ENCODE measurements around the gene CUX1. TPM values are rescaled to one million over a fixed set of nuclear protein-coding genes. Genes with fewer than 3 reads are reported as not detected.
A peak's percentile ranks its signal among the peaks of the same experiment; 100 is the strongest.

CUX1 gene, protein sequence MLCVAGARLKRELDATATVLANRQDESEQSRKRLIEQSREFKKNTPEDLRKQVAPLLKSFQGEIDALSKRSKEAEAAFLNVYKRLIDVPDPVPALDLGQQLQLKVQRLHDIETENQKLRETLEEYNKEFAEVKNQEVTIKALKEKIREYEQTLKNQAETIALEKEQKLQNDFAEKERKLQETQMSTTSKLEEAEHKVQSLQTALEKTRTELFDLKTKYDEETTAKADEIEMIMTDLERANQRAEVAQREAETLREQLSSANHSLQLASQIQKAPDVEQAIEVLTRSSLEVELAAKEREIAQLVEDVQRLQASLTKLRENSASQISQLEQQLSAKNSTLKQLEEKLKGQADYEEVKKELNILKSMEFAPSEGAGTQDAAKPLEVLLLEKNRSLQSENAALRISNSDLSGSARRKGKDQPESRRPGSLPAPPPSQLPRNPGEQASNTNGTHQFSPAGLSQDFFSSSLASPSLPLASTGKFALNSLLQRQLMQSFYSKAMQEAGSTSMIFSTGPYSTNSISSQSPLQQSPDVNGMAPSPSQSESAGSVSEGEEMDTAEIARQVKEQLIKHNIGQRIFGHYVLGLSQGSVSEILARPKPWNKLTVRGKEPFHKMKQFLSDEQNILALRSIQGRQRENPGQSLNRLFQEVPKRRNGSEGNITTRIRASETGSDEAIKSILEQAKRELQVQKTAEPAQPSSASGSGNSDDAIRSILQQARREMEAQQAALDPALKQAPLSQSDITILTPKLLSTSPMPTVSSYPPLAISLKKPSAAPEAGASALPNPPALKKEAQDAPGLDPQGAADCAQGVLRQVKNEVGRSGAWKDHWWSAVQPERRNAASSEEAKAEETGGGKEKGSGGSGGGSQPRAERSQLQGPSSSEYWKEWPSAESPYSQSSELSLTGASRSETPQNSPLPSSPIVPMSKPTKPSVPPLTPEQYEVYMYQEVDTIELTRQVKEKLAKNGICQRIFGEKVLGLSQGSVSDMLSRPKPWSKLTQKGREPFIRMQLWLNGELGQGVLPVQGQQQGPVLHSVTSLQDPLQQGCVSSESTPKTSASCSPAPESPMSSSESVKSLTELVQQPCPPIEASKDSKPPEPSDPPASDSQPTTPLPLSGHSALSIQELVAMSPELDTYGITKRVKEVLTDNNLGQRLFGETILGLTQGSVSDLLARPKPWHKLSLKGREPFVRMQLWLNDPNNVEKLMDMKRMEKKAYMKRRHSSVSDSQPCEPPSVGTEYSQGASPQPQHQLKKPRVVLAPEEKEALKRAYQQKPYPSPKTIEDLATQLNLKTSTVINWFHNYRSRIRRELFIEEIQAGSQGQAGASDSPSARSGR (N-terminal part only)
- total RNA-seq = 100 to 1,000 TPM in 3 of 4 donors, 10 to 100 TPM in 1; 64.1 to 142 (median 111) TPM

DNA sequence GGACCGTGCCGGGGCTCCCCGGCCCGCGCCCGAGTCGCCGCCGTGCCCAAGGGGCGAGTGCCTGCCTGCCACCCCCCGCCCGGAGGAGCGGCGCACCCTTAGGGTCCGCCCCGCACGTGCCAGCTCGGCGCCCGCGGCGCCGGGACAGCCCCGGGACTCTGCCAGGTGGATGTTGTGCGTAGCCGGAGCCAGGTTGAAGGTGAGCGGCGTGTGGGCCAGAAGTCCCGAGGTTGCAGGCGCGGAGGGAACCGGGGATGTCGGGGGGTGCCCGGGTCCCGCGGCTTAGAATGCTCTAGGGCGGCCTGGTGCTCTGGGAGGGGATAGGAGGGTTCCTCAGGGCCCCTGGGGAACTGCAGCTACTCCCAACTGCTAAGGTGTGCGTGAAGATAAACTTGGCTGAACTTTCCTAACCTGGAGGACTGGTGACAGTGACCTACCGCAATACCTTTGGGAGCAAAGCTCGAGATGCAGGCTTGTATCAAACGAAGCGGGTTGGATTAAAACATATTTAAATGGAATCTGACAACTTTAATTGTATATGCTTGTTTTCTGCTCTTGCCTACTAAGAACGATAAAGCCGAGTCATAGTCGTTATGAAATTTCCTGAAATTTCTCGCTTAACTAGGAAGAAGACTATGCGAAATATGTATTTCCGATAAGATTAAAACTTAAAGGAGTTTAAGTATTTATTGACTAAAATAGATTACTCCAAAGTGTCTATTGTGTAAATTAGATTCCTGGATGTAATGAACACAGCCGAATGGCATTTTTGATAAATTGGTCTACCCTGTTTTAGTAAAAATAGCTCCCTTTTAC, at the start of gene CUX1:
CUX1 (plus strand) TSS at position 156 of the 816 bp plus-strand sequence; CDS start at position 170, 14 bp downstream.
- Histone ChIP-seq H3K4me3 (peak within 1 kb of the TSS; percentile 62 to 94 (median 70)), H3K36me3 (no peaks in the 10 kb centered on the region), H3K4me1 (peaks cover 0 to 6% (median 0%) of the 10 kb centered on the region in 4 donors), H3K27ac (peak within 1 kb of the TSS; percentile 32 to 81 (median 54)), H3K9me3 (no peaks in the 10 kb centered on the region), H3K27me3 (no peaks in the 10 kb centered on the region)
- DNase-seq = peak in 2 of 3 donors; percentile 62 to 70
- TF ChIP-seq POLR2A (IDR thresholded peaks at IDR 0.05) (no peak), CTCF (IDR thresholded peaks at IDR 0.05) (peak in 1 of 6 experiments; percentile 10)

DNA sequence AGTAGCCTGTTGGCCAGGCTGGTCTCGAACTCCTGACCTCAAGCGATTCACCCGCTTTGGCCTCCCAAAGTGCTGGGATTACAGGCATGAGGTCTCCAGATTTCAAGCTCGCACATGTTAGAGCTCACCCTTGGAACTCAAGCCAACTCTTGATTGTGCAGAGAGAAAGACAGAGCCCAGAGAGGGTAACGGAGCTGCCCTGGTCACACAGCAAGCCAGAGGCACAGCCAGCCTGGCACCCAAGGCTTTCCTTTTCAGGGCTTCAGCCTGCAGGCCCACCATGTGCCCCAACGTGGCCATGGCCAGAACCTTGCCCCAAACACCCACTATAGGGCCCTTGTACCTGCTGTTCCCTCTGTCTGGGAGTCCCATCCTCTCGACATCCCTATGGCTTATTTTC, 49.1 kb upstream of the CUX1 start:
- no peak for DNase-seq
- Histone ChIP-seq H3K4me3 (no peak overlapping the region), H3K27ac (no peak overlapping the region), H3K4me1 (no peaks in the 10 kb centered on the region), H3K9me3 (no peaks in the 10 kb centered on the region), H3K36me3 (no peaks in the 10 kb centered on the region), H3K27me3 (no peaks in the 10 kb centered on the region)
- TF ChIP-seq POLR2A (IDR thresholded peaks at IDR 0.05) (no peak), CTCF (IDR thresholded peaks at IDR 0.05) (no peak)

DNA sequence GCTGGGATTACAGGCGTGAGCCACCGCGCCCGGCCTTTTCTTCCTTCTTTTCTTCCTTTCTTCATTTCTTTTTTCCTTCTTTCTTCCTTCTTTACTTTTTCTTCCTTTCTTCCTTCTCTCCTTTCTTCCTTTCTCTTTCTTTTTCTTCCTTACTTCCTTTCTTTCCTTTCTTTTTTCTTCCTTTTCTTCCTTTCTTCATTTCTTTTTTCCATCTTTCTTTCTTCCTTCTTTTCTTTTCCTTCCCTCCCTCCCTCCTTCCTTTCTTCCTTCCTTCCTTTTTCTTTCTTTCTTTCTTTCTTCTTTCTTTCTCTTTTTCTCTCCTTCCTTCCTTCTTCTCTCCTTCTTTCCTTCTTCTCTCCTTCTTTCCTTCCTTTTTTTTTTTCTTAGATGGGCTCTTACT, 47.0 kb upstream of the CUX1 start:
- DNase-seq = no peak
- no peaks in the 10 kb centered on the region for H3K9me3 ChIP-seq
- no peaks in the 10 kb centered on the region for H3K27me3 ChIP-seq
- no peak overlapping the region for H3K4me3 ChIP-seq
- no peaks in the 10 kb centered on the region for H3K4me1 ChIP-seq
- H3K27ac ChIP-seq = no peak overlapping the region
- no peaks in the 10 kb centered on the region for H3K36me3 ChIP-seq
- TF ChIP-seq POLR2A (IDR thresholded peaks at IDR 0.05) = no peak
- no peak for TF ChIP-seq CTCF (IDR thresholded peaks at IDR 0.05)

GRCh38 chr7:101772508-101773211, 44.8 kb upstream of the CUX1 start:
- no peak for TF ChIP-seq CTCF (IDR thresholded peaks at IDR 0.05)
- TF ChIP-seq POLR2A (IDR thresholded peaks at IDR 0.05) = no peak
- Histone ChIP-seq H3K4me1 (no peaks in the 10 kb centered on the region), H3K4me3 (no peak overlapping the region), H3K27me3 (no peaks in the 10 kb centered on the region), H3K36me3 (no peaks in the 10 kb centered on the region), H3K9me3 (no peaks in the 10 kb centered on the region), H3K27ac (no peak overlapping the region)
- no peak for DNase-seq
